ENCODE data around the gene PHF12.

- TF ChIP-seq, protein P1, sequence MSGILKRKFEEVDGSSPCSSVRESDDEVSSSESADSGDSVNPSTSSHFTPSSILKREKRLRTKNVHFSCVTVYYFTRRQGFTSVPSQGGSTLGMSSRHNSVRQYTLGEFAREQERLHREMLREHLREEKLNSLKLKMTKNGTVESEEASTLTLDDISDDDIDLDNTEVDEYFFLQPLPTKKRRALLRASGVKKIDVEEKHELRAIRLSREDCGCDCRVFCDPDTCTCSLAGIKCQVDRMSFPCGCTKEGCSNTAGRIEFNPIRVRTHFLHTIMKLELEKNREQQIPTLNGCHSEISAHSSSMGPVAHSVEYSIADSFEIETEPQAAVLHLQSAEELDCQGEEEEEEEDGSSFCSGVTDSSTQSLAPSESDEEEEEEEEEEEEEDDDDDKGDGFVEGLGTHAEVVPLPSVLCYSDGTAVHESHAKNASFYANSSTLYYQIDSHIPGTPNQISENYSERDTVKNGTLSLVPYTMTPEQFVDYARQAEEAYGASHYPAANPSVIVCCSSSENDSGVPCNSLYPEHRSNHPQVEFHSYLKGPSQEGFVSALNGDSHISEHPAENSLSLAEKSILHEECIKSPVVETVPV (CRISPR knock-in tag; IDR thresholded peaks at IDR 0.05), result no peak
- TF ChIP-seq ZNF565 (CRISPR knock-in tag; conservative IDR thresholded peaks at IDR 0.05; ENCODE audit: low read depth), result no peak
- no peak for TF ChIP-seq ISL1 (CRISPR knock-in tag; IDR thresholded peaks at IDR 0.05)
- no peak for TF ChIP-seq TCF4 (CRISPR knock-in tag; IDR thresholded peaks at IDR 0.05; ENCODE audit: borderline replicate concordance)
- no peak for TF ChIP-seq CSDC2 (CRISPR knock-in tag; IDR thresholded peaks at IDR 0.05)
- no peak for TF ChIP-seq TOX (CRISPR knock-in tag; IDR thresholded peaks at IDR 0.05; ENCODE audit: borderline replicate concordance)
- TF ChIP-seq ZFP3 (CRISPR knock-in tag; IDR thresholded peaks at IDR 0.05), result no peak
- no peak for TF ChIP-seq CREB5 (CRISPR knock-in tag; IDR thresholded peaks at IDR 0.05; ENCODE audit: low read depth)
- TF ChIP-seq, protein P2, sequence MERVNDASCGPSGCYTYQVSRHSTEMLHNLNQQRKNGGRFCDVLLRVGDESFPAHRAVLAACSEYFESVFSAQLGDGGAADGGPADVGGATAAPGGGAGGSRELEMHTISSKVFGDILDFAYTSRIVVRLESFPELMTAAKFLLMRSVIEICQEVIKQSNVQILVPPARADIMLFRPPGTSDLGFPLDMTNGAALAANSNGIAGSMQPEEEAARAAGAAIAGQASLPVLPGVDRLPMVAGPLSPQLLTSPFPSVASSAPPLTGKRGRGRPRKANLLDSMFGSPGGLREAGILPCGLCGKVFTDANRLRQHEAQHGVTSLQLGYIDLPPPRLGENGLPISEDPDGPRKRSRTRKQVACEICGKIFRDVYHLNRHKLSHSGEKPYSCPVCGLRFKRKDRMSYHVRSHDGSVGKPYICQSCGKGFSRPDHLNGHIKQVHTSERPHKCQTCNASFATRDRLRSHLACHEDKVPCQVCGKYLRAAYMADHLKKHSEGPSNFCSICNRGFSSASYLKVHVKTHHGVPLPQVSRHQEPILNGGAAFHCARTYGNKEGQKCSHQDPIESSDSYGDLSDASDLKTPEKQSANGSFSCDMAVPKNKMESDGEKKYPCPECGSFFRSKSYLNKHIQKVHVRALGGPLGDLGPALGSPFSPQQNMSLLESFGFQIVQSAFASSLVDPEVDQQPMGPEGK (CRISPR knock-in tag; IDR thresholded peaks at IDR 0.05; ENCODE audit: borderline replicate concordance), result no peak
- no peak for TF ChIP-seq ZFP30 (CRISPR knock-in tag; IDR thresholded peaks at IDR 0.05)
- TF ChIP-seq ARNTL (CRISPR knock-in tag; IDR thresholded peaks at IDR 0.05; ENCODE audit: borderline replicate concordance, low read depth), result no peak
- TF ChIP-seq ZC3H10 (CRISPR knock-in tag; IDR thresholded peaks at IDR 0.05), result no peak
- TF ChIP-seq OSR1 (CRISPR knock-in tag; IDR thresholded peaks at IDR 0.05), result no peak
Observed at GRCh38 chr17:28904800-28905199, 46.5 kb downstream of the PHF12 start.
